ENCODE results near the gene LAMA5. TPM values are rescaled to one million over a fixed set of nuclear protein-coding genes. Genes with fewer than 3 reads are reported as not detected.

LAMA5 gene
- polyA plus RNA-seq, 3 donors, result 0.05 TPM; not detected in 2

DNA sequence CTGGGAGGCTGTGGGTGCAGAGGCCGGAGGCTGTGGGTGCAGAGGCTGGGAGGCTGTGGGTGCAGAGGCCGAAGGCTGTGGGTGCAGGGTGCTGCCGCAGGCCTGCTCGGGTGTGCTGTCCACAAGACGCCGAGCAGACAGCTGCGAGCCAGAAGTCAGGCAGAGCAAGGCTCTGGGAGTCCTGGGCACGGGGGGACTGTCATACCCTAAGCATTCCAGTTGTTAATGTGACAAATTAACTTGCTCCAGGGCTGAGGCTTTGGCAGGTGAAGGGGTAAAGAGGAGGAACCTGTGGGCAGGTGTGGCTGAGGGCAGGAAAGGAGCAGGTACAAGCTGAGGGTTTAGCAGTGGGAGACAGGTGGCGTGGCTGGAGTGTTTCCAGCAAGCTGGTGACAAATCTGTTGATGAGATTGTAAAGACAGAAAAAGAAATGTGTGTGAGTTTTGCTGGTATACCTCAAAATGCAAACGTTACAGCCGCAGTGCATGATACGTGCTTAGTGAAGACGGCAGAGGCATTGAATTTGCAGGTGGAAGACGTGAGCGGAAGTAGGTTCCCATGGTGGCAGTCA is 78.5 kb downstream of the LAMA5 start:
- Histone ChIP-seq H3K27ac (ENCODE audit: low read depth in 1 of 2, low read length in 2 of 2) (no peak overlapping the region), H3K36me3 (replicated peaks in 1 of 2; ENCODE audit: control insufficient read depth in 1 of 2, insufficient read depth in 2 of 2, low read length in 2 of 2) (peaks cover 70 to 93% of the 10 kb centered on the region in 2 donors), H4K20me1 (ENCODE audit: insufficient read depth, low read length) (no peaks in the 10 kb centered on the region), H3K9ac (ENCODE audit: insufficient read depth, low read length, poor library complexity, severe bottlenecking) (no peak overlapping the region), H3K9me3 (replicated peaks in 1 of 2; ENCODE audit: control insufficient read depth in 1 of 2, insufficient read depth in 1 of 2, low read length in 2 of 2) (no peaks in the 10 kb centered on the region), H3K4me2 (replicated peaks; ENCODE audit: extremely low read depth, low read length, poor library complexity, severe bottlenecking) (no peak overlapping the region), H2AFZ (ENCODE audit: insufficient read depth, low read depth, low read length, poor library complexity, severe bottlenecking) (no peak overlapping the region), H3K79me2 (ENCODE audit: insufficient read depth, low read length) (no peaks in the 10 kb centered on the region), H3K27me3 (ENCODE audit: control insufficient read depth in 2 of 2, insufficient read depth in 2 of 2, low read length in 2 of 2) (no peaks in the 10 kb centered on the region), H3K4me3 (replicated peaks in 1 of 3; ENCODE audit: low read depth in 2 of 3, low read length in 3 of 3) (no peak overlapping the region), H3K4me1 (ENCODE audit: control insufficient read depth in 1 of 2, insufficient read depth in 2 of 2, low read length in 2 of 2) (no peaks in the 10 kb centered on the region)
- 96% methylated on average over 15 of the region's 15 CpGs for WGBS (ENCODE audit: insufficient coverage)
- Mint-ChIP-seq H3K27ac (no peak overlapping the region), H3K36me3 (peaks cover 63 to 84% of the 10 kb centered on the region in 2 donors), H3K27me3 (ENCODE audit: low read depth in 3 of 3) (no peaks in the 10 kb centered on the region), H3K4me1 (no peaks in the 10 kb centered on the region), H3K4me3 (no peak overlapping the region), H3K9me3 (peaks cover 0 to 3% (median 0%) of the 10 kb centered on the region in 7 donors)
- no peak for DNase-seq
- TF ChIP-seq, protein P1, sequence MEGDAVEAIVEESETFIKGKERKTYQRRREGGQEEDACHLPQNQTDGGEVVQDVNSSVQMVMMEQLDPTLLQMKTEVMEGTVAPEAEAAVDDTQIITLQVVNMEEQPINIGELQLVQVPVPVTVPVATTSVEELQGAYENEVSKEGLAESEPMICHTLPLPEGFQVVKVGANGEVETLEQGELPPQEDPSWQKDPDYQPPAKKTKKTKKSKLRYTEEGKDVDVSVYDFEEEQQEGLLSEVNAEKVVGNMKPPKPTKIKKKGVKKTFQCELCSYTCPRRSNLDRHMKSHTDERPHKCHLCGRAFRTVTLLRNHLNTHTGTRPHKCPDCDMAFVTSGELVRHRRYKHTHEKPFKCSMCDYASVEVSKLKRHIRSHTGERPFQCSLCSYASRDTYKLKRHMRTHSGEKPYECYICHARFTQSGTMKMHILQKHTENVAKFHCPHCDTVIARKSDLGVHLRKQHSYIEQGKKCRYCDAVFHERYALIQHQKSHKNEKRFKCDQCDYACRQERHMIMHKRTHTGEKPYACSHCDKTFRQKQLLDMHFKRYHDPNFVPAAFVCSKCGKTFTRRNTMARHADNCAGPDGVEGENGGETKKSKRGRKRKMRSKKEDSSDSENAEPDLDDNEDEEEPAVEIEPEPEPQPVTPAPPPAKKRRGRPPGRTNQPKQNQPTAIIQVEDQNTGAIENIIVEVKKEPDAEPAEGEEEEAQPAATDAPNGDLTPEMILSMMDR (IDR thresholded peaks at IDR 0.05), result no peak
- intact Hi-C loops (cut with micrococcal nuclease), result no loop called here

GRCh38 chr20:62287759-62288534 is 79.2 kb downstream of the LAMA5 start:
- Mint-ChIP-seq H3K4me1 (no peaks in the 10 kb centered on the region), H3K36me3 (peaks cover 63 to 84% of the 10 kb centered on the region in 2 donors), H3K27me3 (ENCODE audit: low read depth in 3 of 3) (no peaks in the 10 kb centered on the region), H3K4me3 (no peak overlapping the region), H3K27ac (peak overlapping the region in 2 of 7 donors; percentile 50 to 52), H3K9me3 (peaks cover 0 to 3% (median 0%) of the 10 kb centered on the region in 7 donors)
- WGBS (ENCODE audit: insufficient coverage), result 97% methylated on average over 9 of the region's 12 CpGs
- Histone ChIP-seq H3K36me3 (replicated peaks in 1 of 2; ENCODE audit: control insufficient read depth in 1 of 2, insufficient read depth in 2 of 2, low read length in 2 of 2) (peaks cover 70 to 93% of the 10 kb centered on the region in 2 donors), H3K4me3 (replicated peaks in 1 of 3; ENCODE audit: low read depth in 2 of 3, low read length in 3 of 3) (no peak overlapping the region), H3K9ac (ENCODE audit: insufficient read depth, low read length, poor library complexity, severe bottlenecking) (no peak overlapping the region), H3K27ac (ENCODE audit: low read depth in 1 of 2, low read length in 2 of 2) (no peak overlapping the region), H3K79me2 (ENCODE audit: insufficient read depth, low read length) (no peaks in the 10 kb centered on the region), H4K20me1 (ENCODE audit: insufficient read depth, low read length) (no peaks in the 10 kb centered on the region), H3K27me3 (ENCODE audit: control insufficient read depth in 2 of 2, insufficient read depth in 2 of 2, low read length in 2 of 2) (no peaks in the 10 kb centered on the region), H2AFZ (ENCODE audit: insufficient read depth, low read depth, low read length, poor library complexity, severe bottlenecking) (no peak overlapping the region), H3K9me3 (replicated peaks in 1 of 2; ENCODE audit: control insufficient read depth in 1 of 2, insufficient read depth in 1 of 2, low read length in 2 of 2) (no peaks in the 10 kb centered on the region), H3K4me1 (ENCODE audit: control insufficient read depth in 1 of 2, insufficient read depth in 2 of 2, low read length in 2 of 2) (no peaks in the 10 kb centered on the region), H3K4me2 (replicated peaks; ENCODE audit: extremely low read depth, low read length, poor library complexity, severe bottlenecking) (no peak overlapping the region)
- DNase-seq, result no peak
- intact Hi-C loops (cut with micrococcal nuclease), result no loop called here
- TF ChIP-seq, protein P1 (IDR thresholded peaks at IDR 0.05), result no peak
